IMR-90 (cell line): Measurements from ENCODE around the gene DOLPP1.

Experiments
- CEBPB ChIP-seq: IDR thresholded peaks from 2 replicates; pipeline ENCODE4 v1.6.1; 2012; ENCODE audit warnings: low read depth, low read length, improper control_type of control experiment
- CHD1 ChIP-seq: IDR thresholded peaks from 2 replicates; pipeline ENCODE4 v1.6.1; 2012; ENCODE audit warnings: low read depth, low read length, improper control_type of control experiment
- MAFK ChIP-seq: IDR thresholded peaks from 2 replicates; pipeline ENCODE4 v1.6.1; 2012; ENCODE audit warnings: low read depth, low read length, improper control_type of control experiment
- MAZ ChIP-seq: IDR thresholded peaks from 2 replicates; pipeline ENCODE4 v1.6.1; 2012; ENCODE audit warnings: low read depth, mild to moderate bottlenecking, low read length, improper control_type of control experiment, moderate library complexity, borderline replicate concordance
- MXI1 ChIP-seq: IDR thresholded peaks from 2 replicates; pipeline ENCODE4 v1.6.1; 2012; ENCODE audit warnings: low read depth, mild to moderate bottlenecking, low read length, moderate library complexity, borderline replicate concordance
- NFE2L2 ChIP-seq: fragments of 150-350 bp; IDR thresholded peaks from 2 replicates; pipeline ENCODE4 v1.6.1; 2016; ENCODE audit warnings: low read depth, mild to moderate bottlenecking, low read length
- POLR2A ChIP-seq: IDR thresholded peaks from 2 replicates; pipeline ENCODE4 v1.6.1; 2012; ENCODE audit warnings: mild to moderate bottlenecking, low read depth, low read length
- RAD21 ChIP-seq: IDR thresholded peaks from 2 replicates; pipeline ENCODE4 v1.6.1; 2012; ENCODE audit warnings: low read length, improper control_type of control experiment
- RCOR1 ChIP-seq: IDR thresholded peaks from 2 replicates; pipeline ENCODE4 v1.6.1; 2012; ENCODE audit warnings: mild to moderate bottlenecking, low read length, improper control_type of control experiment; ENCODE audit not compliant: insufficient replicate concordance
- RFX5 ChIP-seq: IDR thresholded peaks from 2 replicates; pipeline ENCODE4 v1.8.0; 2012; ENCODE audit warnings: low read depth, mild to moderate bottlenecking, low read length, moderate library complexity
- SMC3 ChIP-seq: fragments of 150-350 bp; IDR thresholded peaks from 2 replicates; pipeline ENCODE4 v1.6.1; 2016; ENCODE audit warnings: low read depth, mild to moderate bottlenecking, antibody characterized with exemption, low read length, moderate library complexity
- TF ChIP-seq, protein P1 (sequence below): conservative IDR thresholded peaks from 2 replicates; pipeline ENCODE4 v1.5.1; 2012; ENCODE audit warnings: mild to moderate bottlenecking, low read depth, low read length, improper control_type of control experiment
- TF ChIP-seq, protein P2 (sequence below): fragments of 150-350 bp; IDR thresholded peaks from 2 replicates; pipeline ENCODE4 v1.6.1; 2016; ENCODE audit warnings: low read depth, mild to moderate bottlenecking, low read length, moderate library complexity, borderline replicate concordance

- TF ChIP-seq, protein P1, sequence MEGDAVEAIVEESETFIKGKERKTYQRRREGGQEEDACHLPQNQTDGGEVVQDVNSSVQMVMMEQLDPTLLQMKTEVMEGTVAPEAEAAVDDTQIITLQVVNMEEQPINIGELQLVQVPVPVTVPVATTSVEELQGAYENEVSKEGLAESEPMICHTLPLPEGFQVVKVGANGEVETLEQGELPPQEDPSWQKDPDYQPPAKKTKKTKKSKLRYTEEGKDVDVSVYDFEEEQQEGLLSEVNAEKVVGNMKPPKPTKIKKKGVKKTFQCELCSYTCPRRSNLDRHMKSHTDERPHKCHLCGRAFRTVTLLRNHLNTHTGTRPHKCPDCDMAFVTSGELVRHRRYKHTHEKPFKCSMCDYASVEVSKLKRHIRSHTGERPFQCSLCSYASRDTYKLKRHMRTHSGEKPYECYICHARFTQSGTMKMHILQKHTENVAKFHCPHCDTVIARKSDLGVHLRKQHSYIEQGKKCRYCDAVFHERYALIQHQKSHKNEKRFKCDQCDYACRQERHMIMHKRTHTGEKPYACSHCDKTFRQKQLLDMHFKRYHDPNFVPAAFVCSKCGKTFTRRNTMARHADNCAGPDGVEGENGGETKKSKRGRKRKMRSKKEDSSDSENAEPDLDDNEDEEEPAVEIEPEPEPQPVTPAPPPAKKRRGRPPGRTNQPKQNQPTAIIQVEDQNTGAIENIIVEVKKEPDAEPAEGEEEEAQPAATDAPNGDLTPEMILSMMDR, result no peak
- TF ChIP-seq RAD21 (no peak), POLR2A (no peak), SMC3 (no peak), MXI1 (no peak), CEBPB (no peak), RFX5 (no peak), NFE2L2 (no peak), CHD1 (no peak), MAFK (no peak), RCOR1 (no peak), MAZ (no peak)
- TF ChIP-seq, protein P2, sequence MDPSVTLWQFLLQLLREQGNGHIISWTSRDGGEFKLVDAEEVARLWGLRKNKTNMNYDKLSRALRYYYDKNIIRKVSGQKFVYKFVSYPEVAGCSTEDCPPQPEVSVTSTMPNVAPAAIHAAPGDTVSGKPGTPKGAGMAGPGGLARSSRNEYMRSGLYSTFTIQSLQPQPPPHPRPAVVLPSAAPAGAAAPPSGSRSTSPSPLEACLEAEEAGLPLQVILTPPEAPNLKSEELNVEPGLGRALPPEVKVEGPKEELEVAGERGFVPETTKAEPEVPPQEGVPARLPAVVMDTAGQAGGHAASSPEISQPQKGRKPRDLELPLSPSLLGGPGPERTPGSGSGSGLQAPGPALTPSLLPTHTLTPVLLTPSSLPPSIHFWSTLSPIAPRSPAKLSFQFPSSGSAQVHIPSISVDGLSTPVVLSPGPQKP, result no peak
Observed at GRCh38 chr9:129105857-129106694, 25.2 kb downstream of the DOLPP1 start.
